Peyer's patch (tissue), 4 donors: ENCODE results near the gene MYLK4. TPM values are rescaled to one million over a fixed set of nuclear protein-coding genes. Genes with fewer than 3 reads are reported as not detected.

ENCODE experiments used
- DNase-seq, 3 donors: peaks; one replicate each; pipeline ENCODE4 v3.0.0-alpha.2; 2017 to 2019
- H3K27ac ChIP-seq, 4 donors: fragments of 200-600 bp; sonication (generic); one replicate each; pipeline ENCODE4 v1.5.1; 2016 to 2019
- H3K27me3 ChIP-seq, 2 donors: fragments of 200-600 bp; sonication (generic); one replicate each; pipeline ENCODE4 v1.5.1; 2019
- H3K36me3 ChIP-seq, 3 donors: fragments of 200-600 bp; sonication (generic); one replicate each; pipeline ENCODE4 v1.5.1; 2016 to 2019
- H3K4me1 ChIP-seq, 4 donors: fragments of 200-600 bp; sonication (generic); one replicate each; pipeline ENCODE4 v1.5.1; 2016 to 2019
- H3K4me3 ChIP-seq, 4 donors: fragments of 200-600 bp; sonication (generic); 1 replicate in 3 of 4; 2 replicates in 1 of 4; pipeline ENCODE4 v1.5.1; 2016 to 2019; ENCODE audit warnings: mild to moderate bottlenecking in 1 of 4
- H3K9me3 ChIP-seq, 4 donors: fragments of 200-600 bp; sonication (generic); one replicate each; pipeline ENCODE4 v1.5.1; 2016 to 2019; ENCODE audit warnings: mild to moderate bottlenecking in 1 of 4
- CTCF ChIP-seq, 6 experiments: fragments of 450-650 bp in 4 of 6; fragments of 200-600 bp in 2 of 6; sonication (generic) in 1 of 6; IDR thresholded peaks; one replicate each; pipeline ENCODE4 v1.5.1; 2017 to 2019; ENCODE audit warnings: antibody characterized with exemption in 6 of 6, mild to moderate bottlenecking in 3 of 6, moderate library complexity in 1 of 6
- POLR2A ChIP-seq, 2 donors: fragments of 450-650 bp; IDR thresholded peaks; one replicate each; pipeline ENCODE4 v1.5.1; 2017; ENCODE audit warnings: antibody characterized with exemption in 2 of 2, mild to moderate bottlenecking in 2 of 2, moderate library complexity in 2 of 2
- total RNA-seq, 4 donors: library from RNA; depleted of rRNA; stranded (reverse); fragments of >200 nt; gene quantifications; one replicate each; pipeline ENCODE4 v1.1.0, GENCODE V29; 2016

Gene MYLK4
- total RNA-seq, 4 donors from 2014 or later = 0.35 to 2.4 (median 0.81) TPM

- no peaks in the 10 kb centered on the region for H3K9me3 ChIP-seq
- DNase-seq = no peak
- TF ChIP-seq POLR2A (IDR thresholded peaks at IDR 0.05) = no peak
- TF ChIP-seq CTCF (IDR thresholded peaks at IDR 0.05) = no peak
- no peak overlapping the region for H3K4me3 ChIP-seq
- H3K4me1 ChIP-seq = no peaks in the 10 kb centered on the region
- H3K27me3 ChIP-seq = no peaks in the 10 kb centered on the region
- H3K27ac ChIP-seq = no peak overlapping the region
- no peaks in the 10 kb centered on the region for H3K36me3 ChIP-seq
These were observed 31.6 kb downstream of the MYLK4 start for GRCh38 chr6:2719093-2719455.

- Histone ChIP-seq H3K36me3 (no peaks in the 10 kb centered on the region), H3K4me3 (no peak overlapping the region), H3K27me3 (no peaks in the 10 kb centered on the region), H3K9me3 (no peaks in the 10 kb centered on the region), H3K4me1 (no peaks in the 10 kb centered on the region), H3K27ac (no peak overlapping the region)
- TF ChIP-seq POLR2A (IDR thresholded peaks at IDR 0.05) = no peak
- no peak for DNase-seq
These were observed 32.2 kb downstream of the MYLK4 start for GRCh38 chr6:2718334-2719092.

DNA sequence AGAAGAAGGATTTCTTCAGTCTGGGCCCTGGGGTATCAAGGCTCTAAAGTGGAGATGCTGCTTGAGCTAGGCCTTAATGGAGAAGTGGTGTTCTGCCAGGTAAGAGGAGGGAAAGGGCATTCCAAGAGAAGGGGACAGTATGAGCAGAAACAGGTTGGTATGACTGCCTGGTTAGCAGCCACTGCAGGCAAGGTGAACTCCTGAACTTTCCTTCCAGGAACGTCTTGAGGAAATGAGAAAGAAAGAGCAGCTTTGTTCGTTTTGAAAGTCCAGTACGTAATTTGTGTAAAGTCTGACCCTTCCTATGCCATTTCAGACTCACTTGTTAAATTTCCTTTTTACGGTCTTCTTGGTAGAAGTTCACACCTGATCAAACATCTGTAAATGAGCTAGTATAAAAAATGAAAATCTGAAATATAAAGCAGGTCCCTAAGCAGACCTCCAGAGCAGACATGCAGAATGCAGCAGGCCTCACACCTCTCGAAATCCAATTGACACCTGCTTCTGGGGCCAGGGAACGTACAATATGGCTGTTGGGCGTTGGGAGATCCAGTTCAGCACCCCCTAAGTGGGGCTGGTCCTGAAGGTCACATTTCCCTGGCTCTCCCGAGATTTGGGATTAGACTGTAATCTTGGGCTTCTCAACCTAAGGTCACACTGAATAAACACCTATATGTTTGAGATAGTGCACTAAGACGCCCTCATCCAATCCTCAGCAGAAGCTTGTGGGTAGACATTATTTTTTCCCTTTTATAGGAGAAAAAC is 33.6 kb downstream of the MYLK4 start:
- no peaks in the 10 kb centered on the region for H3K4me1 ChIP-seq
- H3K36me3 ChIP-seq = no peaks in the 10 kb centered on the region
- no peaks in the 10 kb centered on the region for H3K9me3 ChIP-seq
- no peak for DNase-seq
- no peak overlapping the region for H3K27ac ChIP-seq
- H3K4me3 ChIP-seq = no peak overlapping the region
- TF ChIP-seq CTCF (IDR thresholded peaks at IDR 0.05) = no peak
- no peak for TF ChIP-seq POLR2A (IDR thresholded peaks at IDR 0.05)
- H3K27me3 ChIP-seq = no peaks in the 10 kb centered on the region

DNA sequence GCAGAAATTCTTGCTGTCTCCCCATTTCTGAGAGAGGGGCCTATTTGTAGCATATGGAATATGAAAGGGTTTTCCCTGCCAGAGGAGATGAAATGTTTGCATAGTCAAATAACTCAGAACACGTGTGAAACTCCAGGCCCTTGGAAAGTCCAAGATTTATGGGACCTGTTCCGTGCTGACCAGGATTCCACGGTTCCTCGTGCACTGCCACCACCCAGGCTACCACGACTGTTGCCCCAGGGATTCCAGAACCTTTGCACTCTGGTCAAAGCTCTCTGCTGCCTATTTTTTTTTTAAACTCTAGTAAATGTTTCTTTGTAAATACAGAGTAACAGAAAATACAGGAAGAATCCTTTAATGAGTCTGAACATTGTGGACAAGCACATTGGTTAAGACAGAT is 35.0 kb downstream of the MYLK4 start:
- DNase-seq = peak in 2 of 3 donors; percentile 50 to 59
- Histone ChIP-seq H3K9me3 (peaks cover 0 to 5% (median 0%) of the 10 kb centered on the region in 4 donors), H3K36me3 (no peaks in the 10 kb centered on the region), H3K27ac (no peak overlapping the region), H3K4me1 (no peaks in the 10 kb centered on the region), H3K27me3 (no peaks in the 10 kb centered on the region), H3K4me3 (no peak overlapping the region)
- no peak for TF ChIP-seq CTCF (IDR thresholded peaks at IDR 0.05)
- no peak for TF ChIP-seq POLR2A (IDR thresholded peaks at IDR 0.05)

- TF ChIP-seq POLR2A (IDR thresholded peaks at IDR 0.05) (no peak), CTCF (IDR thresholded peaks at IDR 0.05) (no peak)
- no peak for DNase-seq
- Histone ChIP-seq H3K4me1 (no peaks in the 10 kb centered on the region), H3K27ac (no peak overlapping the region), H3K27me3 (no peaks in the 10 kb centered on the region), H3K9me3 (peaks cover 0 to 11% (median 0%) of the 10 kb centered on the region in 4 donors), H3K36me3 (no peaks in the 10 kb centered on the region), H3K4me3 (no peak overlapping the region)
These were observed 36.4 kb downstream of the MYLK4 start for GRCh38 chr6:2714111-2714895.
